ENCODE results near the gene CFAP74. TPM values are rescaled to one million over a fixed set of nuclear protein-coding genes. Genes with fewer than 3 reads are reported as not detected.

CFAP74 gene
- total RNA-seq, 2 experiments from 2014 or later: not detected

GRCh38 chr1:1997576-1997975 lies 6.0 kb downstream of the CFAP74 start:
- POLR2A ChIA-PET: no interaction called here
- Mint-ChIP-seq H3K27ac (no peak overlapping the region), H3K27me3 (peaks cover 30% of the 10 kb centered on the region), H3K9me3 (no peaks in the 10 kb centered on the region), H3K36me3 (no peaks in the 10 kb centered on the region), H3K4me1 (peaks cover 6% of the 10 kb centered on the region), H3K4me3 (no peak overlapping the region)
- ATAC-seq (ENCODE audit: low read depth) (no peak), DNase-seq (no peak)

GRCh38 chr1:1996207-1996651 lies 7.4 kb downstream of the CFAP74 start:
- H3K36me3 Mint-ChIP-seq: no peaks in the 10 kb centered on the region
- H3K27ac Mint-ChIP-seq: peak overlapping the region; percentile 70
- H3K4me1 Mint-ChIP-seq: peaks cover 6% of the 10 kb centered on the region
- no peak for ATAC-seq (ENCODE audit: low read depth)
- no peak overlapping the region for H3K4me3 Mint-ChIP-seq
- peaks cover 20% of the 10 kb centered on the region for H3K27me3 Mint-ChIP-seq
- no peak for DNase-seq
- H3K9me3 Mint-ChIP-seq: no peaks in the 10 kb centered on the region
- POLR2A ChIA-PET: no interaction called here

- Mint-ChIP-seq H3K4me3 (no peak overlapping the region), H3K9me3 (no peaks in the 10 kb centered on the region), H3K27me3 (peaks cover 16% of the 10 kb centered on the region), H3K27ac (no peak overlapping the region), H3K4me1 (peaks cover 6% of the 10 kb centered on the region), H3K36me3 (no peaks in the 10 kb centered on the region)
- POLR2A ChIA-PET: interaction anchor here (0.6 kb wide), 1 partner anchor 67 kb away, joined by 3 read pairs; no protein-coding TSS in a partner anchor
- DNase-seq (no peak), ATAC-seq (ENCODE audit: low read depth) (no peak)
Measured at GRCh38 chr1:1994536-1994935, 9.1 kb downstream of the CFAP74 start.

GRCh38 chr1:1990222-1990621 lies 13.4 kb downstream of the CFAP74 start:
- POLR2A ChIA-PET: interaction anchor here (1.1 kb wide), 1 partner anchor 16 kb away, joined by 3 read pairs; no protein-coding TSS in a partner anchor

GRCh38 chr1:1989789-1990188 lies 13.8 kb downstream of the CFAP74 start:
- H3K27ac Mint-ChIP-seq: no peak overlapping the region
- no peaks in the 10 kb centered on the region for H3K9me3 Mint-ChIP-seq
- no peaks in the 10 kb centered on the region for H3K36me3 Mint-ChIP-seq
- H3K4me1 Mint-ChIP-seq: no peaks in the 10 kb centered on the region
- POLR2A ChIA-PET: interaction anchor here (1.1 kb wide), 1 partner anchor 16 kb away, joined by 3 read pairs; no protein-coding TSS in a partner anchor
- H3K4me3 Mint-ChIP-seq: no peak overlapping the region
- DNase-seq (no peak), ATAC-seq (ENCODE audit: low read depth) (no peak)
- H3K27me3 Mint-ChIP-seq: peaks cover 10% of the 10 kb centered on the region

More at GRCh38 chr1:1990222-1990621, 13.4 kb downstream of the CFAP74 start:
- no peaks in the 10 kb centered on the region for H3K9me3 Mint-ChIP-seq
- no peaks in the 10 kb centered on the region for H3K36me3 Mint-ChIP-seq
- peaks cover 10% of the 10 kb centered on the region for H3K27me3 Mint-ChIP-seq
- no peaks in the 10 kb centered on the region for H3K4me1 Mint-ChIP-seq
- H3K27ac Mint-ChIP-seq: no peak overlapping the region
- ATAC-seq (ENCODE audit: low read depth) (no peak), DNase-seq (no peak)
- no peak overlapping the region for H3K4me3 Mint-ChIP-seq

- no peaks in the 10 kb centered on the region for H3K9me3 Mint-ChIP-seq
- no peak overlapping the region for H3K27ac Mint-ChIP-seq
- POLR2A ChIA-PET: no interaction called here
- H3K4me1 Mint-ChIP-seq: no peaks in the 10 kb centered on the region
- DNase-seq (no peak), ATAC-seq (ENCODE audit: low read depth) (no peak)
- H3K27me3 Mint-ChIP-seq: peaks cover 10% of the 10 kb centered on the region
- H3K4me3 Mint-ChIP-seq: no peak overlapping the region
- H3K36me3 Mint-ChIP-seq: no peaks in the 10 kb centered on the region
Measured at GRCh38 chr1:1989102-1989542, 14.5 kb downstream of the CFAP74 start.

GRCh38 chr1:1988061-1988945 lies 15.3 kb downstream of the CFAP74 start:
- Mint-ChIP-seq H3K27ac (no peak overlapping the region), H3K9me3 (no peaks in the 10 kb centered on the region), H3K4me1 (no peaks in the 10 kb centered on the region), H3K27me3 (peaks cover 10% of the 10 kb centered on the region), H3K4me3 (no peak overlapping the region), H3K36me3 (no peaks in the 10 kb centered on the region)
- no peak for DNase-seq
- no peak for ATAC-seq (ENCODE audit: low read depth)
- POLR2A ChIA-PET: no interaction called here

GRCh38 chr1:1987142-1987510 lies 16.5 kb downstream of the CFAP74 start:
- no peaks in the 10 kb centered on the region for H3K36me3 Mint-ChIP-seq
- H3K4me1 Mint-ChIP-seq: no peaks in the 10 kb centered on the region
- H3K4me3 Mint-ChIP-seq: no peak overlapping the region
- POLR2A ChIA-PET: no interaction called here
- no peaks in the 10 kb centered on the region for H3K9me3 Mint-ChIP-seq
- H3K27me3 Mint-ChIP-seq: peaks cover 10% of the 10 kb centered on the region
- DNase-seq (no peak), ATAC-seq (ENCODE audit: low read depth) (no peak)
- H3K27ac Mint-ChIP-seq: no peak overlapping the region

GRCh38 chr1:1986451-1987141 lies 17.0 kb downstream of the CFAP74 start:
- Mint-ChIP-seq H3K27ac (no peak overlapping the region), H3K4me1 (no peaks in the 10 kb centered on the region), H3K27me3 (peaks cover 10% of the 10 kb centered on the region), H3K36me3 (no peaks in the 10 kb centered on the region), H3K4me3 (no peak overlapping the region), H3K9me3 (no peaks in the 10 kb centered on the region)
- POLR2A ChIA-PET: no interaction called here
- DNase-seq (no peak), ATAC-seq (ENCODE audit: low read depth) (no peak)

GRCh38 chr1:1985375-1986050 lies 18.1 kb downstream of the CFAP74 start:
- H3K27me3 Mint-ChIP-seq: peaks cover 6% of the 10 kb centered on the region
- ATAC-seq (ENCODE audit: low read depth) (no peak), DNase-seq (no peak)
- no peaks in the 10 kb centered on the region for H3K36me3 Mint-ChIP-seq
- H3K4me3 Mint-ChIP-seq: no peak overlapping the region
- no peaks in the 10 kb centered on the region for H3K9me3 Mint-ChIP-seq
- H3K27ac Mint-ChIP-seq: no peak overlapping the region
- POLR2A ChIA-PET: no interaction called here
- no peaks in the 10 kb centered on the region for H3K4me1 Mint-ChIP-seq

- Mint-ChIP-seq H3K4me3 (no peak overlapping the region), H3K27me3 (peaks cover 6% of the 10 kb centered on the region), H3K4me1 (no peaks in the 10 kb centered on the region), H3K9me3 (peaks cover 2% of the 10 kb centered on the region), H3K36me3 (no peaks in the 10 kb centered on the region), H3K27ac (no peak overlapping the region)
- DNase-seq (no peak), ATAC-seq (ENCODE audit: low read depth) (no peak)
- POLR2A ChIA-PET: no interaction called here
Measured at GRCh38 chr1:1984560-1985070, 19.0 kb downstream of the CFAP74 start.

GRCh38 chr1:1982379-1983232 lies 21.0 kb downstream of the CFAP74 start:
- ATAC-seq (ENCODE audit: low read depth): no peak
- Mint-ChIP-seq H3K9me3 (peaks cover 10% of the 10 kb centered on the region), H3K27ac (no peak overlapping the region), H3K36me3 (peaks cover 3% of the 10 kb centered on the region), H3K27me3 (no peaks in the 10 kb centered on the region), H3K4me1 (no peaks in the 10 kb centered on the region), H3K4me3 (no peak overlapping the region)
- POLR2A ChIA-PET: no interaction called here
- DNase-seq: no peak
